HG03342 (cell line): ENCODE data around the gene GMIP.
"Not testable (repeated sequence)": the region's sequence is repeated elsewhere in the genome, so short reads cannot be mapped to it uniquely, and the experiment has no call there.

Experiments used
- ATAC-seq: cut with Tn5 transposase; IDR thresholded peaks from one replicate; pipeline ENCODE4 v1.9.1; 2021; ENCODE audit warnings: mild to moderate bottlenecking, moderate library complexity; ENCODE audit not compliant: unreplicated experiment

GMIP gene, protein sequence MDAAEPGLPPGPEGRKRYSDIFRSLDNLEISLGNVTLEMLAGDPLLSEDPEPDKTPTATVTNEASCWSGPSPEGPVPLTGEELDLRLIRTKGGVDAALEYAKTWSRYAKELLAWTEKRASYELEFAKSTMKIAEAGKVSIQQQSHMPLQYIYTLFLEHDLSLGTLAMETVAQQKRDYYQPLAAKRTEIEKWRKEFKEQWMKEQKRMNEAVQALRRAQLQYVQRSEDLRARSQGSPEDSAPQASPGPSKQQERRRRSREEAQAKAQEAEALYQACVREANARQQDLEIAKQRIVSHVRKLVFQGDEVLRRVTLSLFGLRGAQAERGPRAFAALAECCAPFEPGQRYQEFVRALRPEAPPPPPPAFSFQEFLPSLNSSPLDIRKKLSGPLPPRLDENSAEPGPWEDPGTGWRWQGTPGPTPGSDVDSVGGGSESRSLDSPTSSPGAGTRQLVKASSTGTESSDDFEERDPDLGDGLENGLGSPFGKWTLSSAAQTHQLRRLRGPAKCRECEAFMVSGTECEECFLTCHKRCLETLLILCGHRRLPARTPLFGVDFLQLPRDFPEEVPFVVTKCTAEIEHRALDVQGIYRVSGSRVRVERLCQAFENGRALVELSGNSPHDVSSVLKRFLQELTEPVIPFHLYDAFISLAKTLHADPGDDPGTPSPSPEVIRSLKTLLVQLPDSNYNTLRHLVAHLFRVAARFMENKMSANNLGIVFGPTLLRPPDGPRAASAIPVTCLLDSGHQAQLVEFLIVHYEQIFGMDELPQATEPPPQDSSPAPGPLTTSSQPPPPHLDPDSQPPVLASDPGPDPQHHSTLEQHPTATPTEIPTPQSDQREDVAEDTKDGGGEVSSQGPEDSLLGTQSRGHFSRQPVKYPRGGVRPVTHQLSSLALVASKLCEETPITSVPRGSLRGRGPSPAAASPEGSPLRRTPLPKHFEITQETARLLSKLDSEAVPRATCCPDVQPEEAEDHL

DNA sequence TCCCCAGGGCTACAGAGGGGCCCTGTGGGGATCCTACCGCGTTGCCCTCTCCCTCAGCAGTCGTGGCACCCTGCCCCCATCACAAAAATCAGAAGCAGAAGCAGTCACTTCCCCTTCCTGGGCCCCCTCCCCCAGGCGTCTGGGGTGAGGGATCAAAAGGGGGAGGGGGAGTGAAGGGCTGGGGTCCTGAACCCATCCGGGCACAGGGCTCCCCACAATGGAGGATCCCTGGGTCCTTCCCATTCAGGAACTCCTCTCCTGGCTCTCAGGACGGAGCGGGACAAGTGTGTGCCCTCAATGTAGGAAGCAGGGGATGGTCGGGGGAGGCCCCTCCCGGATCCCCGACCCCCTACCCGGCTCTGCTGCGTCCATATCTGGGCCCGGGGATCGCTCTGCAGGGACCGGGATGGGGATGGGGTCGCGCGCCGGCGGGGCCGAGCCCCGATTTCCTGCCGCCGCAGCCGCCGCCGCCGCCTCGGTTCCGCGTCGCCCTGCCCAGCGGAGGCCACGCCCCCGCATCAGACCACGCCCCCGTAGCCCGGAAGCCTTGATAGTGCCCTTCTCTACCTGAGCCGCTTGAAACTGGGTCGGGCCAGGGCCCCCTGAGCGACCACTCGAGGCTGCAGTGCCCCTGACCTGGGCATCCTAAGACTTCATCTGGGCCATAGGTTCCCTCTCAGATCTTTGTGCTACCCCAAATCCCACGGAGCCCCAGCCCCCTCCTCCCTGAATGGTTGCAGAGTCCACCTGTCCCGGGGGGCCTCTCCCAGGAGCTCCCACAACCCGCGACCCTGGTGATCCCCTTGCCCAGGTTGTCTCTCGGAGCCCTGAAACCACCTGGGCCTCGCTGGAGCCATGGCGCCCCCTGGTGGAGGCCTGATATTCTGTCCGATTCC is at the start of gene GMIP:
GMIP (minus strand) TSS at position 500 of the 896 bp plus-strand sequence; CDS start at position 372, 128 bp downstream.
- ATAC-seq, result peak; percentile 60

DNA sequence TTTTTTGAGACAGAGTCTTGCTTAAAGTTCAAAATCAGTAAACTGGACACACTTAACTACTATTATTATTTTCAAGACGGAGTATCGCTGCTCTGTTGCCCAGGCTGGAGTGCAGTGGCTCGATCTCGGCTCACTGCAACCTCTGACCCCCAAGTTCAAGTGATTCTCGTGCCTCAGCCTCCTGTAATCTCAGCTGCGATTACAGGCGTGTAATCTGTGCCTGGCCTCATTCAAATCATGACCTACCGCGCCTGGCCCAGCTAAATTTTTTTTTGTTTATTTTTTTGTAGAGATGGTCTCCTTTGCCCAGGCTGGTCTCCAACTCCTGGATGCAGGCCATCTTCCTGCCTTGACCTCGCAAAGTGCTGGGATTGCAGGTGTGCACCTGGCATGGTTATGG is 48.2 kb upstream of the GMIP start:
- no peak for ATAC-seq

DNA sequence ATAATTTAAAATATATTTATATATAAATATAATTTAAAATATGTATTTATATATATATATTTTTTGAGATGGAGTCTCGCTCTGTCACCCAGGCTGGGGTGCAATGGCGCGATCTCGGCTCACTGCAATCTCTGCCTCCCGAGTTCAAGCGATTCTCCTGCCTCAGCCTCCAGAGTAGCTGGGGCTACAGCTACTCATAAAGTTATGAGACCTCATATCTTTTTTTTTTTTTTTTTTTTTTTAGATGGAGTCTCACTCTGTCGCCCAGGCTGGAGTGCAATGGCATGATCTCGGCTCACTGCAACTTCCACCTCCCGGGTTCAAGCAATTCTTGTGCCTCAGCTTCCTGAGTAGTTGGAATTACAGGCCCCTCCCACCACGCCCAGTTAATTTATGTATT is 45.6 kb upstream of the GMIP start:
- ATAC-seq, result not testable (repeated sequence)

DNA sequence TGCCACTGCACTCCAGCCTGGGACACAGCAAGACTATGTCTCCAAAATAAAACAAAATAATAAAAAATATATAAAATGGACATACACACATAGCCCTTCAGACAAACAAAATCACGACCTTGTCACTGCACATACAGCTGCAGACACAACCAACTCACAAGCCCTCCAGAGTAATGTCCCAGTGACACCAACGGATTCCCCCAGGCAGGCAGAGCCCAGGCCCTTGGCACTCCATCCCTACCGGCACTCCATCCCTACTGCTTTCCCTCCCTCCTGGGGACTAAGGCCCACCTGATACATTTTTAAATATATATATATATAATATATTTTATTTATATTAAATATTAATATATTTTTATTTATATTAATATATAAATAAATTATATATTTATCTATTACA is 43.6 kb upstream of the GMIP start:
- no peak for ATAC-seq

DNA sequence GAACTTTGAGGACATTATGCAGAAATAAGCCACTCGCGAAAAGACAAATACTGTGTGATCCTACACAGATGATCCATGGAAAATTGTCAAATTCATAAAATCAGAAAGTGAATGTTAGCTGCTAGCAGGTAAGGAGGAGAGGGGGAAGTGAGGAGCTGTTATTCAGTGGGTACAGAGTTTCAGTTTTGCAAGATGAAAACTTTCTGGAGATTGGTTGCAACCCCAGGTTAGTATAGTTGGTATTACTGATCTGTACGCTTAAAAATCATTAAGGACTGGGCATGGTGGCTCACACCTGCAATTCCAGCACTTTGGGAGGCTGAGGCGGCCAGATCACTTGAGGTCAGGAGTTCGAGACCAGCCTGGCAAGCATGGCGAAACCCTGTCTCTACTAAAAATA is 43.1 kb upstream of the GMIP start:
- no peak for ATAC-seq

DNA sequence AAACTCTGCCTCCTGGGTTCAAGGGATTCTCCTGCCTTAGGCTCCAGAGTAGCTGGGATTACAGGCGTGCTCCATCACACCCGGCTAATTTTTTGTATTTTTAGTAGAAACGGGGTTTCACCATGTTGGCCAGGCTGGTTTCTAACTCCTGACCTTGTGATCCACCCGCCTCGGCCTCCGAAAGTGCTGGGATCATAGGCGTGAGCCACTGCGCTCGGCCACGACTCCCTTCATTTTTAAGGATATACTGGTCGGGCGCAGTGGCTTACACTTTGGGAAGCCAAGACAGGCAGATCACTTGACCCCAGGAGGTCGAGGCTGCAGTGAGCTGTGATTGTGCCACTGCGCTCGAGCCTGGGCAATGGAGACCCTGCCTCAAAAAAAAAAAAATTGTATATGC is 42.7 kb upstream of the GMIP start:
- not testable (repeated sequence) for ATAC-seq

DNA sequence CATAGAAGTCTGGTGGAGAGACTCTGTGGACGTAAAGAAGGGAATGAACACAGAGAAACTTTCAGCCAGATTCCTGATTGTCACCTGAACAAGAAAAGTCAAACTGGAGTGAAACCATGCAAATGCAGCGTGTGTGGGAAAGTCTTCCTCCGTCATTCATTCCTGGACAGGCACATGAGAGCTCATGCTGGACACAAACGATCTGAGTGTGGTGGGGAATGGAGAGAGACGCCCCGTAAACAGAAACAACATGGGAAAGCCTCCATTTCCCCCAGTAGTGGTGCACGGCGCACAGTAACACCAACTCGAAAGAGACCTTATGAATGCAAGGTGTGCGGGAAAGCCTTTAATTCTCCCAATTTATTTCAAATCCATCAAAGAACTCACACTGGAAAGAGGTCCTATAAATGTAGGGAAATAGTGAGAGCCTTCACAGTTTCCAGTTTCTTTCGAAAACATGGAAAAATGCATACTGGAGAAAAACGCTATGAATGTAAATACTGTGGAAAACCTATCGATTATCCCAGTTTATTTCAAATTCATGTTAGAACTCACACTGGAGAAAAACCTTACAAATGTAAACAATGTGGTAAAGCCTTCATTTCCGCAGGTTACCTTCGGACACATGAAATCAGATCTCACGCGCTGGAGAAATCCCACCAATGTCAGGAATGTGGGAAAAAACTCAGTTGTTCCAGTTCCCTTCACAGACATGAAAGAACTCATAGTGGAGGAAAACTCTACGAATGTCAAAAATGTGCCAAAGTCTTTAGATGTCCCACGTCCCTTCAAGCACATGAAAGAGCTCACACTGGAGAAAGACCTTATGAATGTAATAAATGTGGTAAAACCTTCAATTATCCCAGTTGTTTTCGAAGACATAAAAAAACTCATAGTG is 36.0 kb upstream of the GMIP start:
- ATAC-seq, result no peak

DNA sequence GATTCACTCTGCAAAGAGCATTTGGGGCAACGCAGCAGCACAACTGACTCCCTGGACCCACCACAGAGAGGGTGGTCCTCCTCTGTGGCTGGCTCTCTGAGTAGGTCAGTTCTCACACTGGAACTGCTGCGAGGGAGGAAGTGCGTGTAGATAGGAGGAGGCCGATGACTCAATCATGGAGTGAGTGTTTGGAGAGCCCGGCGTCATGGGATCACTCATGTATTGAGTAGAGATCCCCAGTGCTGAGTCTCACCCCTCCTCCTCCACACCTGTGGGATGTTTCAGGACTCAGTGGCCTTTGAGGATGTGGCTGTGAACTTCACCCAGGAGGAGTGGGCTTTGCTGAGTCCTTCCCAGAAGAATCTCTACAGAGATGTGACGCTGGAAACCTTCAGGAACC is 34.1 kb upstream of the GMIP start:
- no peak for ATAC-seq

DNA sequence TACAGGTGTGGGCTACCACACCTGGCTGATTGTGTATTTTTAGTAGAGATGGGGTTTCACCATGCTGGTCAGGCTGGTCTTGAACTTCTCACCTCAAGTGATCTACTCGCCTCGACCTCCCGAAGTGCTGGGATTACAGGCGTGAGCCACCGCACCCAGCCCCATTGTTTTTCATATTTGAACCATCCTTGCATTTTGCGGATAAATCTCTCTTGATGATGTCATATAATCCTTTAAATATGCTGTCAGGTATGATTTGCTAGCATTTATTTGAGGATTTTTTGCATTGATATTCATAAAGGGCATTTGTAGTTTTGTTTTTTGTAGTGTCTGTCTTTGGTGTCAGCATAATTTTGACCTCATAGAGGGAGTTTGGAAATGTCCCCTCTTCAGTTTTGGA is 30.9 kb upstream of the GMIP start:
- no peak for ATAC-seq

DNA sequence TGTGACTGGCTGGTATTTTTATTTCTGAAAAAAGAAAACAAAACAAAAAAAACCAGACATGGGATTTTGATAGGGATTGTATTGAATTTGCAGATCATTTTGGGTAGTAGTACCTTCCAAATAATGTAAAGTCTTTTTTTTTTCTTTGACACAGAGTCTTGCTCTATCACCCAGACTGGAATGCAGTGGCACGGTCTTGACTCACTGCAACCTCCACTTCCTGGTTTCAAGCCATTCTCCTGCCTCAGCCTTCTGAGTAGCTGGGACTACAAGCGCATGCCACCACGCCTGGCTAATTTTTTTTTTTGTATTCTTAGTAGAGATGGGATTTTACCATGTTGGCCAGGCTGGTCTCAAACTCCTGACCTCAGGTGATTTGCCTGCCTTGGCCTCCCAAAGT is 29.4 kb upstream of the GMIP start:
- ATAC-seq, result no peak

DNA sequence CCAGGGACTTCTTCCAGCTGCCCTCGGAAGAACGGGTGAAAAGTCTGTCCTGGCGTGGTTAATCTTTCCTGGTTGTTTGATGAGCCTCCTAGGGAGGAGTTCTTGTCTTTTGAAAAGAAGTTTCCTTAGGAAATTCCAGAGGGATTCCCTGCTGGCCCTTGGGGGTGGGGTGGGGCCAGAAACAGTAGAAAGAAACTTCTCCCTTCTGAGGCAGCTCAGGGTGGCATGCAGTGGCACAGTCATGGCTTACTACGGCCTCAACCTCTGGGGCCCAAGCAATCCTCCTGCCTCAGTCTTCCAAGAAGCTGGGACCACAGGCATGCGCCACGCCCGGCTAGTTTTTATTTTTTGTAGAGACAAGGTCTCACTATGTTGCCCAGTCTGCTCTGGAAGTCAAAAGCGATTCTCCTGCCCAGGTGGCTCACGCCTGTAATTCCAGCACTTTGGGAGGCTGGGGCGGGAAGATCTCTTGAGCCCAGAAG is 26.7 kb upstream of the GMIP start:
- ATAC-seq, result no peak

DNA sequence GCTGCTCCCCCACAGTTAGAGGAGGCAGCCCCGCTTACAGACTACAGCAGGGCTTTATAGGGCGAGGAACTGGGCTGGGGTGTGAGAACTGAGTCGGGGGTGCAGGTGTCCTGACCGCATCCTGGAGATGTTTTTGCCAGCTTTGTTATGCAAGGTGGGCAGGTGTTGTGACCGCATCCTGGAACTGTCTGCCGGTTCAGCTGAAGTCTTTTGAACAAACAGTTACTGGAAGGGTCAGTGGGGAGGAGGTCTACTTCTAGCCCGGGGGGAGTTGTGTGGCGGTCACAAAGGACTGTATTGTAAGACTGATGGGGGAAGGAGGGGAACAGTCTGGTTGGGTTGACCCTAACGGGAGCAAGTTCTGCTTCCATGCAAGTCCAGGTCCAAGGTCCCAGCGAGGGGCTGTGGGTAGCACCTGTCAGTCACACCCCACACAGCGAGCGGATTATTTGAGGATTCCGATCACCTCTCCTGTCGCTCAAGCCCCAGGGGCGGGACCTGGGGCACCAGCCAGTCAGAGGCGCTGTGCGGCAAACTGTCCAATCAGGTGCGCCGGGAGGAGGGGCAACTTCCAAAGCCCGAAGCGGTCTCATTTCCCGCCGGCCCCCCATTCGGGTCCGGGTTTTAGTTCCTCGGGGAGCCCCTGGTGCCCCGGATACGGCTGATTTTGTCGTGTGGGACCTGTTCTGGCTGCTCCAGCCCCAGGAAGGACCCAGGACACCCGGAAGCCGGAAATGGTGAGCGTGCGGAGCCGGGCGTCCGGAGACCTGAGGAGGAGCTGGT is 25.0 kb upstream of the GMIP start, which contains the start of gene ZNF101:
ZNF101 (plus strand) TSS at position 610 of the 783 bp plus-strand sequence; CDS start at position 735, 125 bp downstream.
- ATAC-seq, result peak; percentile 70

DNA sequence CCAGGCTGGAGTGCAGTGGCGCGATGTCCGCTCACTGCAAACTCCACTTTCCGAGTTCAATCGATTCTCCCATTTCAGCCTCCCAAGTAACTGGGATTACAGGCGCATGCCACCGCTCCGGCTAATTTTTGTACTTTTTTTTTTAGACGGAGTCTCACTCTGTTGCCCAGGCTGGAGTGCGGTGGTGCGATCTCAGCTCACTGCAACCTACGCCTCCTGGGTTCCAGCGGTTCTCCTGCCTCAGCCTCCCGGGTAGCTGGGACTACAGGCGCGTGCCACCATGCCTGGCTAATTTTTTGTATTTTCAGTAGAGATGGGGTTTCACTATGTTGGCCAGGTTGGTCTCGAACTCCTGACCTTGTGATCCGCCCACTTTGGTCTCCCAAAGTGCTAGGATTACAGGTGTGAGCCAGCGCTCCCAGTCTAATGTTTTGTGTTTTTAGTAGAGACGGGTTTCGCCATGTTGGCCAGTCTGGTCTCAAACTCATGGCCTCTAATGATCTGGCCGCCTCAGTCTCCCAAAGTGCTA is 22.0 kb upstream of the GMIP start:
- not testable (repeated sequence) for ATAC-seq

DNA sequence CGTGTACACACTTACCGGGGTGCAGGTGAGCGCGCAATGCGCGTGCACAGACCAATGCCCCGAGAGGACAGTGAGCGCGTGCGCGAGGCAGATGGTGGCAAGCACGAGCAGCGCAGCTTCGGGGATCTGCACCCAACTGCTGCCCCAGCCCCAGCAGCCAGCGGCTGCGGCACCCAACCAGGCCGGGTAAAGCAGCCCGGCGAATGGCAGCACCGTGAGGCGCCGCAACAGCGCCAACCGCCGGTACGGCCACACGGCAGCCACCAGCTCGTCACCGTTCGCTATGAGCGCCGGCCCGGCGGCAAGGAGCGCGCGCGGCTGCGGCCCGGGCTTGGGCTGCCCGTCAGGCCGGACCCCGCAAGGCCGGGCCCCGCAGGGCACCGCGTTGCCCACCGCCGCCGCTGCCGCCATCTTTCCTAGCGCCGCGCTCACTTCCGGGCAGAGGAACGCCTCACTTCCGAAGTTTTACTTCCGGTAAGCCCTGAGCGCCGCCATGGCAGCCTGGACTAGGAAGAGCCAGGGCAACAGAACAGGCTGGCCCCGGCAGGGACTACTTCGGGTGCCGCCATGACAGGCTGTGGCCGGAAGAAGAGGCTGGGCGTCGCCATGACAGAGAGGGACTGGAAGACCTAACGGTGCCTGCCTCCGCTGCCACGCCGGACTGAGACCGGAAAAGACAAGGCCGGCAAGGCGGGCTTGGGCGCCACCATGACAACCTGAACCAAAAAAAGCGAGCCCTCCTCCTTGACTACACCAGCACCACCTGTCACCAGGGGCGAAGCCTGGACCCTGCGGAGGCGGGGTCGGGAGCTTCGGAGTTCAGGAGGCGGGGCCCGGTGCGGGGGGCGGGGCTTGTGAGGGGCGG is 20.0 kb upstream of the GMIP start, which contains the start of gene ATP13A1:
ATP13A1 (minus strand) TSS at position 421 of the 865 bp plus-strand sequence; CDS start at position 411, 10 bp downstream.
- ATAC-seq, result peak; percentile 55

DNA sequence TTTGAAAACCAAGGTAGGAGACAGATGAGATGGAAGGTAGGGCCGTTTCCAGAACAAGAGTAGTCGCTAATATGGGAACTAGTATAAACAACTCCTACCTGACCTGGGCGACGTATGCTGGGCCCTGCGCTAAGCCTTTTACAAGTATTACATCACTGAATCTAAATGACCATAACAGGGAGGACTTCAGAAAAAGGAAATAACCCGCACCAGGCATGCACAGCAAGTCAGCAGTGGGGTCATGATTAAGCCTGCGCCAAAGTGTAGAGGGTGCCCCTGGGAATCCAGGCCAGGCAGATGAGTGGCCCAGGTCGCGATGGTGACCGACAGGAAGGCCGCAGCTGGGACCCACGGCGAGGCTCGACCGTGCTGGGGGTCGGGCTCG is 19.4 kb upstream of the GMIP start:
- peak; percentile 3 for ATAC-seq

DNA sequence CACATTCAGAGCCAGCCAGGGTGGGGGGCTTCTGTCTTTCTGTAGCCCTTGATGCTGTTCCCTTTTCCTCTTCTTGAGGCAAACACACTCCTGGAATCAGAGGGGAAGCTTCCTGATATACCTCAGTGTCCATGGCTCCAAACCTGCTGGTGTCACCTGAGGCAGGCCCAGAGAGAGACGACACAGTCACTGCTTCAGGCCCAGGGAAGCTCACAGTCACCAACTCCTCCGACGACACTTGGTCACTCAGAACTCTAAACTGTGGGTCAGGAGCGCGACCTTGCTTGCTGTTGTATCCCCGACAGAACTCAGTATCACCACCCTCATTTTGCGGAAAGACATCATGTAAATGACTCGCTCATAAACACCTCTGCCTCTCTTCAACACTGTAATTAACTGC is 18.9 kb upstream of the GMIP start:
- no peak for ATAC-seq

DNA sequence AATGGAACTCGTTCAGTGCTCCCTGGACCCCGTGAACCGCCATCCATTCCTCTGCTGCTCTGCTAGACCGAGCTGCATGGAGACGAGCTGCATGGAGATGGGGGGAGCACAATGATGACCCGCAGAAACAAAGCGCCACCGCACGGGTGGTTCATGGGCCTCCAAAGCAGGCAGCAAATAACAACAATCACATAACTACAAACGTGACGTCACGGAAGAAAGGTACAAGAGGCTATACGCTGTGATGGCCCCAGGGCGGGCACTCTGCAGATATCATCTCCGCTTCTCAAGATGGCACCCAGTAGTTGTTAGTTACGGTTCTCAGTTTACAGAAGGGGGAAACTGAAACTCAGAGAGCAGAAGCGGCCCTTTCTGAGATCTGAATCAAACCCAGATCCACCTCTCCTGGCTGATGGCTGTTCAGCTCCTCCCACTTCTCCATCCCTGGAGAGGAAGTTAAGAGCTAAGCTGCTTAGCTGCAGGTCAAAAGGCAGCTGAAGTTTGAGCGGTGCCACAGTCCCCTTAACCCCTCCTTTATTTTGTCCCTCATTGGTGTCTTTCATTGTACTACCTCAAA is 18.3 kb upstream of the GMIP start:
- ATAC-seq, result peak; percentile 39
